Liver (tissue), 9 donors: ENCODE results near the gene SLC38A4. TPM values are rescaled to one million over a fixed set of nuclear protein-coding genes. Genes with fewer than 3 reads are reported as not detected.

Source experiments
- DNase-seq: peaks from one replicate; pipeline ENCODE4 v3.0.0-alpha.2; 2017; ENCODE audit warnings: low spot score
- H3K27ac ChIP-seq, 2 donors: one replicate each; pipeline ENCODE4 v1.7.0; 2013; ENCODE audit warnings: inconsistent platforms in 2 of 2, low read length in 2 of 2, control low read depth in 1 of 2, low read depth in 1 of 2, mild to moderate bottlenecking in 1 of 2
- H3K27me3 ChIP-seq, 4 donors: one replicate each; pipeline versions ENCODE4 v1.6.1 to v1.7.0; 2013; ENCODE audit warnings: low read length in 3 of 4, inconsistent platforms in 1 of 4, mild to moderate bottlenecking in 1 of 4, moderate library complexity in 1 of 4; ENCODE audit not compliant: control insufficient read depth in 4 of 4, insufficient read depth in 4 of 4
- H3K36me3 ChIP-seq, 4 donors: one replicate each; pipeline versions ENCODE4 v1.6.1 to v1.7.0; 2013; ENCODE audit warnings: low read length in 3 of 4, mild to moderate bottlenecking in 3 of 4, low read depth in 1 of 4, moderate library complexity in 1 of 4; ENCODE audit not compliant: control insufficient read depth in 4 of 4, insufficient read depth in 3 of 4
- H3K4me1 ChIP-seq, 4 donors: one replicate each; pipeline versions ENCODE4 v1.6.1 to v1.7.0; 2013; ENCODE audit warnings: low read length in 3 of 4, mild to moderate bottlenecking in 3 of 4, moderate library complexity in 1 of 4; ENCODE audit not compliant: control insufficient read depth in 4 of 4, insufficient read depth in 4 of 4
- H3K4me3 ChIP-seq, 3 donors: one replicate each; pipeline versions ENCODE4 v1.6.1 to v1.7.0; 2013; ENCODE audit warnings: low read length in 3 of 3, control low read depth in 1 of 3, low read depth in 1 of 3, mild to moderate bottlenecking in 1 of 3
- H3K9ac ChIP-seq, 2 donors: one replicate each; pipeline ENCODE4 v1.7.0; 2013; ENCODE audit warnings: low read length in 2 of 2, mild to moderate bottlenecking in 2 of 2, moderate library complexity in 2 of 2, control low read depth in 1 of 2, low read depth in 1 of 2
- H3K9me3 ChIP-seq, 4 donors: one replicate each; pipeline versions ENCODE4 v1.6.1 to v1.7.0; 2013; ENCODE audit warnings: low read length in 3 of 4; ENCODE audit not compliant: control insufficient read depth in 4 of 4
- CTCF ChIP-seq: fragments of 150-350 bp; IDR thresholded peaks from 2 replicates; pipeline ENCODE4 v1.5.1; 2017; ENCODE audit warnings: improper control_type of control experiment, low read depth, low read length; ENCODE audit not compliant: missing input control
- EGR1 ChIP-seq, 2 donors: IDR thresholded peaks; 2 replicates each; pipeline ENCODE4 v1.6.1; 2016 to 2018; ENCODE audit warnings: antibody characterized with exemption in 2 of 2, low read depth in 2 of 2
- FOXA1 ChIP-seq: IDR thresholded peaks from 2 replicates; pipeline ENCODE4 v1.6.1; 2016; ENCODE audit warnings: antibody characterized with exemption
- GABPA ChIP-seq, 2 donors: IDR thresholded peaks in 1 of 2; conservative IDR thresholded peaks in 1 of 2; 2 replicates each; pipeline ENCODE4 v1.6.1; 2016; ENCODE audit warnings: antibody characterized with exemption in 2 of 2, mild to moderate bottlenecking in 1 of 2, moderate library complexity in 1 of 2
- HNF4A ChIP-seq, 2 donors: conservative IDR thresholded peaks; 2 replicates each; pipeline ENCODE4 v1.6.1; 2016; ENCODE audit warnings: antibody characterized with exemption in 2 of 2, mild to moderate bottlenecking in 2 of 2
- MAX ChIP-seq: IDR thresholded peaks from 2 replicates; pipeline ENCODE4 v1.6.1; 2016; ENCODE audit warnings: antibody characterized with exemption
- NR2F2 ChIP-seq: IDR thresholded peaks from 2 replicates; pipeline ENCODE4 v1.6.1; 2016; ENCODE audit warnings: antibody characterized with exemption
- RAD21 ChIP-seq, 2 donors: IDR thresholded peaks; 2 replicates each; pipeline ENCODE4 v1.6.1; 2016; ENCODE audit warnings: antibody characterized with exemption in 2 of 2, mild to moderate bottlenecking in 2 of 2
- REST ChIP-seq: IDR thresholded peaks from 2 replicates; pipeline ENCODE4 v1.6.1; 2016; ENCODE audit warnings: antibody characterized with exemption, mild to moderate bottlenecking
- RXRA ChIP-seq, 2 donors: IDR thresholded peaks; 2 replicates each; pipeline ENCODE4 v1.6.1; 2017 to 2018; ENCODE audit warnings: antibody characterized with exemption in 2 of 2, mild to moderate bottlenecking in 1 of 2
- SP1 ChIP-seq: IDR thresholded peaks from 2 replicates; pipeline ENCODE4 v1.6.1; 2018; ENCODE audit warnings: antibody characterized with exemption, mild to moderate bottlenecking
- YY1 ChIP-seq: IDR thresholded peaks from 2 replicates; pipeline ENCODE4 v1.6.1; 2016; ENCODE audit warnings: antibody characterized with exemption, mild to moderate bottlenecking
- ZBTB33 ChIP-seq: IDR thresholded peaks from 2 replicates; pipeline ENCODE4 v1.6.1; 2016; ENCODE audit warnings: antibody characterized with exemption
- WGBS: extraction: QIAGEN DNeasy Blood & Tissue Kit; methylation state at CpG from one replicate; pipeline ENCODE4 v1.1.7; 2013; 5-methylcytosine and 5-hydroxymethylcytosine counted together
- polyA plus RNA-seq, 2 donors: library from polyadenylated mRNA; stranded (reverse) in 1 of 2; unstranded in 1 of 2; fragments of 200-250 nt in 1 of 2; fragments of >200 nt in 1 of 2; fragmentation: Nextera tagmentation in 1 of 2; extraction: Ambion mirVana in 1 of 2; gene quantifications; one replicate each; pipeline versions ENCODE4 v1.2.1 to v1.2.3, GENCODE V29; 2013 to 2015
- total RNA-seq, 2 donors: library from RNA; depleted of rRNA; stranded (reverse); fragments of >200 nt; gene quantifications; one replicate each; pipeline ENCODE4 v1.2.3, GENCODE V29; 2014
- donor health status: healthy.
- donor health status: healthy.
- donor health status: healthy.
- donor health status: healthy.
- donor health status: healthy.

The SLC38A4 gene
- total and polyA plus RNA-seq, 4 donors, result 92.0 to 389 (median 169) TPM

GRCh38 chr12:46723629-46724419 is 102.0 kb downstream of the SLC38A4 start:
- TF ChIP-seq HNF4A (conservative IDR thresholded peaks at IDR 0.05), result no peak
- no peak for TF ChIP-seq NR2F2
- TF ChIP-seq EGR1 (IDR thresholded peaks at IDR 0.05; ENCODE audit: low read depth in 2 of 2), result no peak
- TF ChIP-seq ZBTB33, result no peak
- no peak for TF ChIP-seq GABPA (IDR thresholded peaks at IDR 0.05 in 1 of 2, conservative IDR thresholded peaks at IDR 0.05 in 1 of 2)
- no peak for TF ChIP-seq MAX
- no peak for TF ChIP-seq YY1
- no peak overlapping the region for H3K27ac ChIP-seq
- WGBS, result 84% methylated on average over 3 of the region's 3 CpGs
- H3K4me1 ChIP-seq, result no peaks in the 10 kb centered on the region
- no peaks in the 10 kb centered on the region for H3K27me3 ChIP-seq
- no peak for DNase-seq
- no peaks in the 10 kb centered on the region for H3K9me3 ChIP-seq
- H3K36me3 ChIP-seq, result no peaks in the 10 kb centered on the region
- no peak overlapping the region for H3K4me3 ChIP-seq
- no peak overlapping the region for H3K9ac ChIP-seq

- Histone ChIP-seq H3K27me3 (no peaks in the 10 kb centered on the region), H3K4me1 (peaks cover 0 to under 1% (median 0%) of the 10 kb centered on the region in 4 donors), H3K9ac (no peak overlapping the region), H3K27ac (no peak overlapping the region), H3K36me3 (no peaks in the 10 kb centered on the region), H3K4me3 (no peak overlapping the region), H3K9me3 (no peaks in the 10 kb centered on the region)
- TF ChIP-seq GABPA (IDR thresholded peaks at IDR 0.05 in 1 of 2, conservative IDR thresholded peaks at IDR 0.05 in 1 of 2) (no peak), ZBTB33 (no peak), HNF4A (conservative IDR thresholded peaks at IDR 0.05) (no peak), MAX (no peak)
- DNase-seq, result no peak
- 84% methylated on average over 3 of the region's 3 CpGs for WGBS
Measured at GRCh38 chr12:46722394-46723185, 103.2 kb downstream of the SLC38A4 start.

- H3K27ac ChIP-seq, result no peak overlapping the region
- TF ChIP-seq SP1 (no peak), RAD21 (IDR thresholded peaks at IDR 0.05) (no peak), MAX (no peak), RXRA (IDR thresholded peaks at IDR 0.05) (no peak), CTCF (no peak), REST (no peak), NR2F2 (no peak), FOXA1 (no peak), HNF4A (conservative IDR thresholded peaks at IDR 0.05) (no peak), YY1 (no peak)
- WGBS, result 95% methylated on average over 3 of the region's 3 CpGs
- H3K4me1 ChIP-seq, result peaks cover 0 to 5% (median 1%) of the 10 kb centered on the region in 4 donors
- H3K9ac ChIP-seq, result no peak overlapping the region
- H3K9me3 ChIP-seq, result no peaks in the 10 kb centered on the region
- H3K4me3 ChIP-seq, result no peak overlapping the region
- H3K27me3 ChIP-seq, result no peaks in the 10 kb centered on the region
- no peaks in the 10 kb centered on the region for H3K36me3 ChIP-seq
- DNase-seq, result no peak
Measured at GRCh38 chr12:46718495-46718894, 107.3 kb downstream of the SLC38A4 start.
